HG02981 (cell line): ENCODE results near the gene ARHGAP8.
"Not testable (repeated sequence)": the region's sequence is repeated elsewhere in the genome, so short reads cannot be mapped to it uniquely, and the experiment has no call there.

Experiments used
- ATAC-seq: cut with Tn5 transposase; IDR thresholded peaks from one replicate; pipeline ENCODE4 v1.9.1; 2021; ENCODE audit warnings: mild to moderate bottlenecking, moderate library complexity; ENCODE audit not compliant: unreplicated experiment

The ARHGAP8 gene

GRCh38 chr22:44799946-44800634, 47.7 kb downstream of the ARHGAP8 start:
- not testable (repeated sequence) for ATAC-seq

DNA sequence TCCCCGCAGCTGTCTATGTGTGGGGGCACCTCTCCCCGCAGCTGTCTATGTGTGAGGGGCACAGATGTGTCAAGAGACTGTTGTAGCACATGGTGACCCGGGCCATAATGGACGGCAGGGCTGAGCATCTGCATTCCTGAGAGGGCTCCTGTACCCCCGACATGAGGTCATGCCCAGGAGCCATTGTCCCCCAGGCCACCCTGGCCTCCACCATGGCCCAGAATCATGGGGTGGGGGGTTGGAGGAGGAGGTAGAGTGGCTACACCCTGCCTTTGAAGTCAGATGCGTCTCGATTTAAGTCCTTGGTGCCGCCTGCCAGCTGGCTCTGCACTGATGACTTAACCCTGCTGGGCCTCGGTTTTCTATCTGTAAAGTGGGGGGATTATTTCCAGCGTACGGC, 49.1 kb downstream of the ARHGAP8 start:
- no peak for ATAC-seq

- no peak for ATAC-seq
Observed at GRCh38 chr22:44802071-44802700, 49.8 kb downstream of the ARHGAP8 start.

- no peak for ATAC-seq
Observed at GRCh38 chr22:44802956-44803355, 50.6 kb downstream of the ARHGAP8 start.

DNA sequence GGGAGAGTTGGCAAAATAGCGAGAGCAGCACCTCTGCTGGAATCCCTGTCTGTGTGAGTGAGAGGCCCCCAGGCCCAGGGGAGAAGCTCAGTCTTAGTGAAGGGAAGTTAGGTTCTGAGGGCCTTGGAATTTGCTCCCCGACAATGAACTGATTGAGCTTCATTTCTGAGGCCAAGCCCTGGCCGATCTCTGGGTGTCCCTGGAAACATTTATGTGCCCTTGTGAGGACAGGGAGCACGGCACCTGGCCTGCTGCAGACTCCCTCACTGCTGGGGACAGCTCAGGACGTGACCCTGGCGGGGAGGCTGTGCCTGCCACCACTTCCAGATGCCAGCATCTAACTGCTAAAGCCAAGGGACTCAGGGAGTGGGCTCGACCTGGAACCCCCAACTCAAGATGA, 52.0 kb downstream of the ARHGAP8 start:
- ATAC-seq = no peak

- ATAC-seq = no peak
Observed at GRCh38 chr22:44805711-44806110, 53.3 kb downstream of the ARHGAP8 start.

GRCh38 chr22:44807232-44807631, 54.9 kb downstream of the ARHGAP8 start:
- no peak for ATAC-seq

DNA sequence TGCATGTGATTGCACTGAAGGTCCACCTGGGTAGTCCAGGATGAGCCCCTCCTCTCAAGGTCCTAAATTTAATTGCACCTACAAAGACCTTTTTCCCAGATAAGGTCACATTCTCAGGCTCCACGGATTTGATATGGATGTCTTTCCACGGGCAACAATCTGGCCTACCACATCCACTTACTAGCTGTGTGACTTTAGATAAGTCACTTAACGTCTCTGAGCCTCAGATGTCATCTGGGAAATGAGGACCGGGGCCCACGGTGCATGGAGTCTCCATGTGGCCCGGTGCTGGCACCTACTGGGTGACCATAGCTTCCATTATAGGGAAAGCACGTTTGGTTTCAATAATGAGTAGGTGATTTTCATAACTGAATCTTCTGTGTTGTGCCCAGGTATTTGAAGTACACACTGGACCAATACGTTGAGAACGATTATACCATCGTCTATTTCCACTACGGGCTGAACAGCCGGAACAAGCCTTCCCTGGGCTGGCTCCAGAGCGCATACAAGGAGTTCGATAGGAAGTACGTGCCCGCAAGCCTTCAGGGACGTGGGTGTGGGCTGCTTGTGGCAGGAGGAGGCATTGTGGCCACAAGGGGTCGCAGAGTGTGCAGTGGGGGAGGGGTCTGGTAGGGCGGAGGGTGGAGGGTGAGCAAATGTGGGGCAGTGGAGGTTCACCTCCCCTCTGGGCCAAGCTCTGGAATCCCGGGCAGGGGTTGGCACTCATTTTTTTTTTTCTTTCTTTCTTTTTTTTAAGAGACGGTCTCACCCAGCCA, 55.7 kb downstream of the ARHGAP8 start:
- ATAC-seq = no peak

DNA sequence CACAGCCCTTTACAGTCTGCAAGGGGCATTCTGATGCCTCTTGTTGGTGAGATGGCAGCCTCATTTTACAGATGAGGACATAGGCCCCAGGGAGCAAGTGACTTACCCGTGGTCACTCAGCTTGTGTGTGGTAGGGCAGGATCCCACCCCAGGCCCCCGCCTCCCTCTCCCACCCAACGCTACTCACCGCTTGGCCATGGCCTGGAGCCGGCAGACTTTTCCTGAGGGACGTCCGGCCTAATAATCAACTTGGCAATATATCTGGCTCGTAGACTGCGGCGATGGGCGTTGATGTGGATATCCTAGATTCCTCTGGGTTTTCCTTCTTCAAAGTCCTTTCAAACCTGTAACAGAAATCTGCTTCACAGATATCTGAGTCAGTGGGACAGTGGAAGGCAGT, 57.1 kb downstream of the ARHGAP8 start:
- ATAC-seq = no peak

DNA sequence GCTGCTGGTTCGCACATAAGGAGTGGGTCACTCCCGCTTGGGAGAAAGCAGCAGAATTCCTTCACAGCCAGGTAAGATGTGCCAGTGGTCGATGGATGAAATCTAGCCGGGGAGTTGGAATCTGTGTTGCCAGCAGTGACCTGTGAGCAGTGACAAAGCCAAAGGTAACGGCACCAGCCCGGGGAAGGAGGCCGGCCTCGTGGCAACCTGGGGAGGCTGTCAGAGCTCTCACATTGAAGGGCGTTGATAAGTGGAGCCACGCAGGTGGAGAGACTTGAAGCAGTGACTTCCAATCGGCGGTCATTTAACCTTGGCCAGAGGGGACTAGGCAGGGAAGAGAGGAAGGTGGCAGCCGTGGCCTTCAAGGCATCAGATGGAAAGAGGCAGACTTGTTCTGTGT, 58.8 kb downstream of the ARHGAP8 start:
- ATAC-seq = no peak

DNA sequence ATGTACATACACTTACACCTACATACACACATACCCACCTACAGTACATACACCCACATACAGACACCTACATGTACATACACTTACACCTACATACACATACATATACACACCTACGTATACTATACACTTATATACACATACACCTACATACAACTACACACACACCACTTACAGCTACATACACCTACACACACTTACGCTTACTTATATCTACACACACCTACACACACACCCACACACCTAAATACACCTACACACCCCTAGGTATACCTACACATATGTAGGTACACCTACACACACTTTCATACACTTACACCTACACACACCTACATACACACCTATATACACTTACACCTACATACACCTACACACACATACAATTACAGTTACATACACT, 61.0 kb downstream of the ARHGAP8 start:
- ATAC-seq = no peak

GRCh38 chr22:44814266-44815098, 62.1 kb downstream of the ARHGAP8 start:
- no peak for ATAC-seq

DNA sequence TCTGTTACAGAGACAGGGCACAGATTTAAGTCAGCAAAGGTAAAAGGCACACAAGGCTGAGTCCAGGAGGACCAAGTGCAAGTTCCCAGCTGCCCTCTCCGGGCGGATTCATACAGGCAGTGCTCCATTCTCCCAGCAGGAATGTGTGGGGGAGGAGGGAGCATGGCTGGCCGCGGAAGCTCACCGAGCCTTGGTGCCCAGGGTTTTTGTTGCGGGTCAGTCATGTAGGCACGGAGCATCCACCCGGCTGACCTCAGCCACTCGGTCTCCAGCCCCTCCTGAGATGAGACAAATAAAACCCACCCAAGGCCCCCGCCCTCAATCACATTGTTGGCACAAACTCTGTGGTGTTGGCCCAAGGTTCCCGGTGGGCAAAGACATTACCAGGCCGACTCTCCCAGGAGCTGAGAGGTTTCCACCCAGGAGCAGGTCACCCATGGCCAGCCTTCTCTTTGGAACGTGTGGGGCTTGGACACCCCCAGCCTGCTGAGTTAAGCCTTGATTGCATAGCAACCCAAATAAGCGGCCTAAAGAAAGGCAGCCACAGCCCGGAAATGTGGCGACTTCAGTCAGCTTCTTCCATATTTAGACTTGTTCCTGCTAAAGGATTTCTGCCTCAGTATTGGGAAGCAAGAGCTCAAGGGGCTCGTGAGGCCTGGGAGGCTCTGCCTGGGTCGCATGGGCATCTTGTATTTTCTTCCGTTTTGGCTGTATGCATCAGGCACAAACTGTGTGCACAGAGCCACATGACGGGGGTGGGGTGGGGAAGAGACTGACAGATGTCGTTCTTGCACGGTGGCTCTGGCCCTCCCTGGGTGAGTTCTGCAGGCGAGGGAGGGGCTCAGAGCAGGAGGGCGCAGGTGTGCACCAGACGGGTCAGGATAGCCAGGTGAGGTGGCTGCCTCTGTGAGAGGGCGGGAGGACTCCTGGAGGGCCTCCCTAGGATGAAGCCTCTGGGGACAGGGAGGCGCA, 63.0 kb downstream of the ARHGAP8 start:
- ATAC-seq = no peak

GRCh38 chr22:44816141-44816540, 63.8 kb downstream of the ARHGAP8 start:
- ATAC-seq = no peak

- no peak for ATAC-seq
Observed at GRCh38 chr22:44818727-44819126, 66.4 kb downstream of the ARHGAP8 start.

GRCh38 chr22:44819966-44820631, 67.7 kb downstream of the ARHGAP8 start:
- ATAC-seq = no peak

DNA sequence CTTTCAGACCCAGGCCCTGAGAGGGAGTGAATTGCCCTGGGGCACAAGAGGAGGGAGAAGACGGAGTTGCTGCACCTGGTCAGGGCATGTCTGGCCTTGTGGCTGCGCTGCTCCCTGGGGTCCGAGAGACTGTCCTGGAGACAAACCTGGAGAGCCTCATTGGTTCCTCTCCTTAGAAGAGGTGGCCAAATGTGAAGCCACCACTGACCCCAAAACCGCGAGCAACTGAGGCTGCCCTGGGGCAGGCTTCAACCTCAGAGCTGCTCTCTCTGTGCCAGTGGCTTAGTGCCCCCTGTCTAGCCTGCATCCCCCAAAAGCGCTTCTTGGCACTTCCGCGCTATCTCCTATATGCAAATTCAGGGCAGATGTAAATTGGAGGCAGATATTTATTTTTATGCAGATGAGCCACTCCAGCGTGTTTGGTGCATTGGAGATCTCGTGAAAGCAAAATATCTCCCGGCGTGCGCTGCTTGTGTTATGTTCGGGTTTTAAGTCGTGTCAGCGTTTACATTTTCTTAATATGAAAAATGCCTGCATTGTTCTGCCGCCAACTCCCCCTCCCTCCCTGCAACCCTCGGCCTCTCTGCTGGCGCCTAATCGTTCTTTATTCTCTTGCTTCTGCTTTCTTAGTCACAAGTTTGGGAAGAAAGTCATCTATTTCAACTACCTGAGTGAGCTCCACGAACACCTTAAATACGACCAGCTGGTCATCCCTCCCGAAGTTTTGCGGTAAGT, 69.5 kb downstream of the ARHGAP8 start:
- ATAC-seq = no peak

GRCh38 chr22:44822534-44822933, 70.2 kb downstream of the ARHGAP8 start:
- ATAC-seq = no peak

DNA sequence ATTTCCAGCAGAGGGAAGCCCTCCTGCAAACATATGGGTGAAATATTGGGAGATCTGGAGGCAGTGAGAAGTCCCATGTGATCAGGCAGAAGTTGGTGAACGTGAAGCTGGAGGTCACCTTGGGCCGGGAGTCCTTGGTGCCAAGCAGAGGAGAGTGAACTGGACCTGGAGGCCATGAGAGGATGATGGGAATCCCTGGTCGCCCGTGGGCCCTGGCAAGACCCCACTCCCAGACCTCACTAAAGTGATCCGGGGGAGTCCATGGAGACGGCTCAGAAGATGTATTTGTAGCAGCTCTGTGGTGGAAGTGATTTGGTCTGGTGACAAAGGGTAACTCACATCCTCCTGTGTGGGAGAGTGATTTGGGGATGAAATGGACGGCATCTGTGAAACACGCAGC, 71.0 kb downstream of the ARHGAP8 start:
- no peak for ATAC-seq
